HG03460 (cell line): ENCODE results near the gene CCDC88C.

ENCODE experiments used
- ATAC-seq: cut with Tn5 transposase; IDR thresholded peaks from one replicate; pipeline ENCODE4 v1.9.1; 2021; ENCODE audit not compliant: unreplicated experiment

The CCDC88C gene

DNA sequence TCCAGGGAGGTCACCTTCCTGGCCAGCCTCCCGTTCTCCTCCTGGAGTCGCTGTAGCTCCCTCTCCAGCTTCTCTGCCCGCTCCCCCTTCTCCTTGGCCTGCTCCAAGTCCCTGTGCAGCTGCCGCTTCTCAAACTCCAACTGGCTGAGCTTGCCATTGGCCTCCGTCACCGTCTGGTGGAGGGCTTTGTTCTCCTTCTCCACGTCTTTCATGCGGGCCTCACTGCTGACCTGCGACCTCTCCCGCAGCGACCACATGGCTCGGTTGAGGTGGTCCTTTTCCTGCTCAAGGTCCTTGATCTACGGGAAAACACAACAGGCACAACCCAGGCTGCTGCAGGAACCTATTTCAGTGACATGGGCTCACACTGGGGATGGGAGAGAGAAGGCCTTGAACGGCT is 103.8 kb downstream of the CCDC88C start:
- no peak for ATAC-seq

DNA sequence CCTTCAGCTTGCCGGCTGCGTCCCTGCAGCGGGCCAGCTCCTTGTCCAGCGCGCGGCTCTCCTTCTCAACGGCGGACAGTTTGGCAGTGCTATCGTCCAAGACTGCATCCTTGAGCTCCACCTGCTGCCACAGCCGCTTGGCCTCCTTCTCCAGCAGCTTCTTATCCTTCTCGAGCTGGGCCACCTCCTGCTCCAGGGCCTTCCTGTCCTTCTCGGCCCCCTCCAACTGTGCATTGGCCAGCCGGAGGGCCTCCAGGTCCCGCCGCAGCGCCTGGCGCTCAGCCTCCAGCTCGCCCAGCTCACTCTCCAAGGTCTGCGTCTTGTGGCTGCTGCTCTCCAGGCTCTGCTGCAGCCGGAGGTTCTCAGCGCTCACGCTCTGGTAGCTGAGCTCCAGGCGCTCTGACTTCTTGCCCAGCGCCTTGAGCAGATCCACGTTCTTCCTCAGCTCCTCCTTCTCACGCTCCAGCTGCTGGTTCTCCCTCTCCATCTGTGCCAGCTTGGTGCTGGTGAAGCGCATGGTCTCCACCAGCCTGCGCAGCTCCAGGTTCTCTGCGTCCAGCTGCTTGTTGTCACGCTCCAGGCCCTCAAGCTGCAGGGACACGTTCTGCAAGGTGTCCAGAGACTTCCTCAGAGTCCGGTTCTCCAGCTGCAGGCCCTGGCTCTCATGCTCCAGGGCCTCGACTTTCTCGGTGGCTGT is 104.3 kb downstream of the CCDC88C start:
- ATAC-seq, result no peak

DNA sequence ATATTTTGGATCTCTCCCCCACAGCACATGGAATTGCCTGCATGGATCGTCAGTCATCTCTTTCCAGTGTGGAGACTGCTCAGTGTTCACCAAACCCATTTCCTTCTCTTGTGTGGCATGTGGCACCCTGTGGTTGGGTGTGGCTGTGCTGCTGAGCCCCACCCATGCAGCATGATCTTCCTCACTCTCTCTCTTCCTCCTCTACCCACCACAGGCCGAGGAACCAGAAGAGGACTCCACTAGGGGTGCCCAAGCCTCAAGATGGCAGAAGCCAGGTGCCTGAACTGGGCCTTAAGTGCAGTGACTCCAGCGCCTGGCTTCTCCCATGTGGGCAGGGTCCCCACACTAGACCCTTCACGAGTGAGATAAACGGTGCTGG is 106.3 kb downstream of the CCDC88C start:
- ATAC-seq, result no peak

DNA sequence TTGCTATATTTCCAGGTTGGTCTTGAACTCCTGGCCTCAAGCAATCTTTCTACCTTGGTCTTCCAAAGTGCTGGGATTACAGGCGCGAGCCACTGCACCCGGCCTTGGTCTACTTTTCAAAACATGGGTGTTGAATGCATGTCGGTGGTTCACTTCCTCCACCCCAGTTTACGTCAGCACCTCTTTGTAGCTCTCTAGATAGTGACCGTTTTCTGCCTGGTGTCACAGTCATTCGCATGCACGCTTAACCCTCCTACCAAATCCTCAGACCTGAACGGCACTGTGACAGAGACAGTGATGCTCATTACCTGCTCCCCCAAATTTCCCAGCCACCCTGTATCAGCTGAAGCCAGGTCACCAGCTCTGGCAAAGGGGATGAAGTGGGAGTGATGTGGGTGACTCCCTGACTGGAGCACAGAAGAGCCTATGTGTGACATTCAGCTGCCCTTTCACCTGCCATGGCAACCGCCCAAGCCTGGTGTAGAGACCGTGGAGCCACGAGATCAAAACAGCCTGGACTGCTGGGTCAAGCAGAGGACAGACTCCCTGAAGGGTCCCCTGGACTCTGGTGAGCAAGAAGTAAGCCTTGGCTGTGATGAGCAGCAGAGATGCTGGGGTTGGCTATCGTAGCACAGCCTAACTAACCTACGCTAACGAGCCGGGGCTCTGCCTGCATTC is 106.9 kb downstream of the CCDC88C start:
- ATAC-seq, result no peak

DNA sequence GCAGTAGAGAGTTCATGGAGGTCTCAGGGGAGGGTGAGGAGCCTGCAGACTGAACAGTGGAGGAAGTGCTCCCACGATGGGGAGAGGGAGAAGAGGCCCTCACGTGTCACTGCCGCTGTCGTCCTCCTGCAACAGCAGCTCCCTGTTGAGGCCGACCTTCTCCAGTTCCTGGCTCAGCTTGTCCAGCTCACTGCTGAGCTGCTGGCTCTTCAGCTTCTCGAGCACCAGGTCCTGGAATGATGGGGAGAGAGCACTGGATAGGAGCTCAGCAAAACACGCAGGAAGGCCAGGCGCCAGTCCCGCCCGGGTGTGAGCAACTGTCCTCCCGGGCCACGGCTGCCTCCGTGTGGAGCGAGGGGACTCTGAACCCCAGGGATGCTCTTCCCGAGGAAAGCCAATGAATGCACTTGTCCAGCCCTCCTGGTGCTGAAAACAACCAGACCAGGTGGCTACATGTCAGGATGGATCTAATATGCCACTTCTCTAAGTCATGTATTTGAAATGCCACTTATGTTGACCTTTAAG is 107.8 kb downstream of the CCDC88C start:
- no peak for ATAC-seq

- no peak for ATAC-seq
Observed at GRCh38 chr14:91308337-91308736, 109.3 kb downstream of the CCDC88C start.

DNA sequence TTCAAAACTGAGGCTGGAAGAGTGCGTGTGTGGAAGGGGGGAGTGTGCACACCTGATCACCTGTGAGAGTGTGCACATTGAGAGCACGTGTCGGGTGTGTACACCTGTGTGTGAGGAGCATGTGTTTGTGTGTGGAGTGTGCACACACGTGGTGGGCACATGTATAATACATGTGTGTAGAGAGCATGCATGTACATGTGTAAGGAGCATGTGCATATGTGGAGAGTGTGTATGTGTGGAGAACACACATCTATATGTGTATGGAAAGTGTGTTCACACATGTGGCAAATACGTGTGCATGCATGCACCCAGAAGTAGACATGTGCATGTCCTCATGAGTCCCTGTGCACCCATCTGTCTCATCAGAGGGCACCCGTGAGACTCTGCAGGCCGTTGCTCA is 110.0 kb downstream of the CCDC88C start:
- no peak for ATAC-seq

GRCh38 chr14:91307046-91307445 is 110.6 kb downstream of the CCDC88C start:
- ATAC-seq, result no peak

- ATAC-seq, result no peak
Observed at GRCh38 chr14:91306547-91306946, 111.1 kb downstream of the CCDC88C start.

DNA sequence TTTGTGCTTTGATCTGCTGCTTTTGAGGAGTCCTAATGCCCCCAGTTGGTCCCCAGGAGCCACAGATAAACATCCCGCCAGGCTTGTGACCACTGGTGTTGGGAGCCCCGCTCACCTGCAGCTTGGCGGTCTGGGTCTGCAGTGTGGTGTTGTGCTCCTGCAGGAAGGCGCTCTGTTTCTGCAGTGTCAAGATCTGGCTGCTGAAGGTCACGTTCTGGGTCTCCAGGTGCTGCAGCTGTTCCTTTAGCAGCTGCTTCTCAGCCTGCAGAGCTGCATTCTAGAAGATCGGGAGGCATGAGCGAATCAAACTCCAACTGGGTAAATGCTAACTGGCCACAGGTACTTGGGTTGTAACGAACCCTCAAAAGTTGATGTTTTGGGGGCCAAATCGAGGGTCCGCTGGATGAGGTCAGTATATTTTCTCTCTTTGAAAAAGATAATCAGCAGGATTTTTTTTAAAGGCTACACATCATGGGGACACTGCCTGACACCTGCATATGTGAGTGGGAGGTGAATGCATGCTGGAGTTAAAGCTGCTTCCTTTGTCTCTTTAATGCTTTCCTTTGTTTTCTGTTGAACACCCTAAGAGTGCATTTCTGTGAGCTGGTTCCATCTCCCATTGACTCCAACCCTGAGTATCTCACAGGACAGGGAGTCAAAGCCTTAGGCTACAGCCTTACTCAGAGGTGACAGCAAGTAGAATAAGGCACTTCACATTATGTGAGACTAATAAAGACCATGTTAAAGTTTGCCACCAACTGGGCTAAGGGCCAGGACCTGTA is 111.8 kb downstream of the CCDC88C start:
- ATAC-seq, result no peak

GRCh38 chr14:91303924-91304229 is 113.7 kb downstream of the CCDC88C start:
- ATAC-seq, result no peak

DNA sequence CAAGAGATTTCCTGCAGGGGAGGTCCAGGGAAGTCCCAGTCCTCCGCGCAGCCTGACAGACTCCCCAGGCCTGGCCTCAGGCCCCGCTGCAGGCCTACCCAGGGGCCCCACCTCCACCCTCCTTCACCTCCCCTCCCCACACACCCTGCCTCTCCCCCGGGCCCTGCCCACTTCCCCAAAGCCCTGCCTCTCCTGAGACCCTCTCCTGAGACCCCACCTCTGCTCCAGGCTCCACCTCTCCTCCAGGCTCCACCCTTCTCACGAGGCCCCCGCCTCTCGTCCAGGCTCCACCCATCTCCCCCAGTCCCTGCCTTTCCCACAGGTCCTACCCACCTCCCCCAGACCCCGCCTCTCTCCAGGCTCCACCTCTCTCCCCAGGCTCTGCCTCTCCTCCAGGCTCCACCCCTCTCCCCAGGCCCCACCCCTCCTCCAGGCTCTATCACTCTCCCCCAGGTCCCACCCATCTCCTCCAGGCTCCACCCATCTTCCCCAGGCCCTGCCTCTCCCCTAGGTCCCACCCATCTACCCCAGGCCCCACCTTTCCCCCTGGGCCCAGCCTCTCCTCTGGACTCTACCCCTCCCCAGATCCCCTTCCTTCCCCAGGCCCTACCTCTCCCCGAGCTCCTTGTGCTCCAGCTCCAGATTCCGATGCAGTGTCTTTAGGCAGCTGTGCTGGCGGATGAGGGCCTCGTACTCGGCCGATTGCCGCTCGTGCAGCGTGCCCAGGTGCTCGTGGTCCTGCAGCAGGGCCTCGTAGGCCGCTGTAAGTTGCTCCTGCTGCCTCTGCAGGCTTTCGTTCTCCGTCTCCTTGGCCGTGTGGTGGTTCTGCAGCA is 114.3 kb downstream of the CCDC88C start:
- no peak for ATAC-seq

DNA sequence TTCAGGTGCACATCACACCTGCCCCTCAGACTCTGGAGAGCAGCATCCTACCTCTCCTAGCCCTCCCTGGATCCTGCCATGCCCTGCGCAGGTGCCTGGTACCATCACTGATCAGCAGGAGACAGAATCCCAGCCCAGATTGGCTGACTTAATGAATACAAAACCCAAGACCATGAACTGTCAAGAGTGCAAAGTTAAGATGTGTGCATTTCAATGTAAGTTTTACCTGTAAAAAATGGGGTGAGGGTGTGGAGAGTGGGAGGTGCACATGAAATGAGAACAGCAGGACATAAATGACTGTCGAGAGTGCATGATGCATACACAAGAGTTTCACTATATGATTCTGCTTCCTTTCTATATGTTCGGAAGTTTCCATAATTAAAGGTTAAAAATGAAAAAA is 115.2 kb downstream of the CCDC88C start:
- ATAC-seq, result no peak

- no peak for ATAC-seq
Observed at GRCh38 chr14:91300957-91301356, 116.7 kb downstream of the CCDC88C start.

- ATAC-seq, result no peak
Observed at GRCh38 chr14:91300283-91300895, 117.2 kb downstream of the CCDC88C start.

GRCh38 chr14:91299121-91300115 is 118.2 kb downstream of the CCDC88C start:
- no peak for ATAC-seq

GRCh38 chr14:91298576-91298975 is 119.0 kb downstream of the CCDC88C start:
- no peak for ATAC-seq

GRCh38 chr14:91297081-91297711 is 120.4 kb downstream of the CCDC88C start:
- no peak for ATAC-seq
